ENCODE measurements around the gene LECT2. TPM values are rescaled to one million over a fixed set of nuclear protein-coding genes. Genes with fewer than 3 reads are reported as not detected.

LECT2 gene
- total RNA-seq, 4 donors from 2014 or later = not detected

Other genes starting within 250 kb of the LECT2 start
- 1 to 10 TPM in 1 of 4 donors, under 1 TPM in 2, not detected in 1; 0.34 to 2.0 (median 0.94) TPM for gene SLC25A48, start 120.3 kb downstream of the LECT2 start, total RNA-seq
- gene IL9, start 59.1 kb downstream of the LECT2 start, total RNA-seq = not detected
- gene TGFBI, start 74.0 kb upstream of the LECT2 start, total RNA-seq = 100 to 1,000 TPM; 133 to 240 (median 164) TPM
- gene SMAD5, start 177.9 kb upstream of the LECT2 start, total RNA-seq = 10 to 100 TPM; 41.1 to 55.6 (median 43.7) TPM
- gene SMIM32, start 238.2 kb upstream of the LECT2 start, total RNA-seq = not detected

Data from subcutaneous adipose tissue (tissue), 4 donors.